ENCODE results near the gene PPP3R1.

Gene PPP3R1

DNA sequence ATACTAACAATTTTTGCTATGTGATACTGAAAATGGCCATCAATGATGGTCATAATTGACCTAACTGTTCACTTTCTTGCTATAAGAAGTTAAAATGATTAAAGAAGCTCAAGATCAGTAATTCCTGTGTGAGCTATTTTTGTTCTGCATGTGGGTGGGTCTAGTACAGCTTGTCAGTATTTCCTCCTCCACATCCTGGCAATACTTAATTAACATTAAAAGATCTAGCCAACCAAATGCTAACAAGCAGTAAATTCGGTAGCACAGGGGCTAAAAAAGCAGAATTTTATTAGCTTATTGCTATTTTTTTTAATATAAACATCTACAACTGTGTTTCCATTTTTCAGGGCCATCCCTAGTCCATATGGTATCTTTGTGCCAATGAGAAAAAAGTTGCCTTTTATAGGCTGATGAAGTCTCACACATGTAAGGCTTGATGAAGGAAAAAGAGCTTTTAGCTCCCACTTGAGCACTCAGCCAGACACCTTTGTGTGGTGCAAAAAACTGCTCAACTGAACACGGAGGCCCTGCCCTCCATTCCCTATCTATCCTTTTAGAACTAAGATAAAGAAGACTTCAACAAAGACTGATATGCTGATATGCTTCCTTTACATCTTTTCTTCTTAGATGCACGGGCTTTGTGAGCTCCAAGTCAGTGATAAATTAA is 99.5 kb downstream of the PPP3R1 start:
- no peak overlapping the region for H3K4me3 ChIP-seq (ENCODE audit: low read length)
- no peak for DNase-seq (ENCODE audit: low read depth)
- TF ChIP-seq, protein P1, sequence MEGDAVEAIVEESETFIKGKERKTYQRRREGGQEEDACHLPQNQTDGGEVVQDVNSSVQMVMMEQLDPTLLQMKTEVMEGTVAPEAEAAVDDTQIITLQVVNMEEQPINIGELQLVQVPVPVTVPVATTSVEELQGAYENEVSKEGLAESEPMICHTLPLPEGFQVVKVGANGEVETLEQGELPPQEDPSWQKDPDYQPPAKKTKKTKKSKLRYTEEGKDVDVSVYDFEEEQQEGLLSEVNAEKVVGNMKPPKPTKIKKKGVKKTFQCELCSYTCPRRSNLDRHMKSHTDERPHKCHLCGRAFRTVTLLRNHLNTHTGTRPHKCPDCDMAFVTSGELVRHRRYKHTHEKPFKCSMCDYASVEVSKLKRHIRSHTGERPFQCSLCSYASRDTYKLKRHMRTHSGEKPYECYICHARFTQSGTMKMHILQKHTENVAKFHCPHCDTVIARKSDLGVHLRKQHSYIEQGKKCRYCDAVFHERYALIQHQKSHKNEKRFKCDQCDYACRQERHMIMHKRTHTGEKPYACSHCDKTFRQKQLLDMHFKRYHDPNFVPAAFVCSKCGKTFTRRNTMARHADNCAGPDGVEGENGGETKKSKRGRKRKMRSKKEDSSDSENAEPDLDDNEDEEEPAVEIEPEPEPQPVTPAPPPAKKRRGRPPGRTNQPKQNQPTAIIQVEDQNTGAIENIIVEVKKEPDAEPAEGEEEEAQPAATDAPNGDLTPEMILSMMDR (IDR thresholded peaks at IDR 0.05; ENCODE audit: insufficient read depth, low read depth, low read length, missing control alignments), result no peak

DNA sequence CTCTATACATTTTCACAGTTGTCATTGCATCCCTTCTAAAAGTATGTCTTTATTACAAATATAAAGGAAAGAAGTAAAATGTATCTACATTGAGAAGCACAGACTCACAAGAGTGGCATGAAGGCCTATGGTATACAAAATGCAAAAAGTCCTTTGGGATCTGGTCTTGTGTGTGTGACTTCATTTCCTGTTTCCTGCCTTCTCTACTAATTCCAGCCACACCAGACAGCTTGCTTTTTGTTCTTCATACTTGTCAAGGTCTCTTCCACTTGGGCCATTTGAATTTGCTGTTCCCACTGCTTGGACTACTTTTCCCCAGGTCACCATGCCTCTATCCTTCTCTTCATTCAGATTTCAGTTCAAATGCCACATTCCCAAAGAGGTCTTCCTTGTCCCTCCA is 101.3 kb downstream of the PPP3R1 start:
- no peak overlapping the region for H3K4me3 ChIP-seq (ENCODE audit: low read length)
- DNase-seq (ENCODE audit: low read depth), result no peak
- TF ChIP-seq, protein P1 (IDR thresholded peaks at IDR 0.05; ENCODE audit: insufficient read depth, low read depth, low read length, missing control alignments), result no peak

- TF ChIP-seq, protein P1 (IDR thresholded peaks at IDR 0.05; ENCODE audit: insufficient read depth, low read depth, low read length, missing control alignments), result no peak
- no peak overlapping the region for H3K4me3 ChIP-seq (ENCODE audit: low read length)
- DNase-seq (ENCODE audit: low read depth), result no peak
Measured at GRCh38 chr2:68141875-68142274, 110.5 kb downstream of the PPP3R1 start.

- DNase-seq (ENCODE audit: low read depth), result no peak
- no peak overlapping the region for H3K4me3 ChIP-seq (ENCODE audit: low read length)
- TF ChIP-seq, protein P1 (IDR thresholded peaks at IDR 0.05; ENCODE audit: insufficient read depth, low read depth, low read length, missing control alignments), result no peak
Measured at GRCh38 chr2:68135448-68136320, 116.6 kb downstream of the PPP3R1 start.

DNA sequence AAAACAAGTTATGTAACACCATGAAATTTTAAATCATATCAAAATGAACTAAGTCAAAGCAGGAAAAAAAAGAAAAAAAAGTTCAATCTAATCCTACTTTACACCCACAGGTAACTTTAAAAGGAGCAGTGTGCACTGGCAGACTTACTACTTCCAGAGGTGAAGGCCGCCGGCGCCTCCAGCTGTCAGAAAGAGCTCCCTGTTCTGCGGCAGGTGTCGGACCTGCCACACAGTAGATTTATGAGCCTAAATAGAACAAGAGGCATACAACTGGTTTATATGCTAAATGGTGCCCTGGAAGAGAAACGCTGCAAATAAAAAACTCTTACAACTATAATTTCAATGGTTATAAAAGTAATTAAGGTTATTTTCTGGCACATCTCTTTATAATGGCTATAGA is 117.8 kb downstream of the PPP3R1 start:
- TF ChIP-seq, protein P1 (IDR thresholded peaks at IDR 0.05; ENCODE audit: insufficient read depth, low read depth, low read length, missing control alignments), result no peak
- no peak for DNase-seq (ENCODE audit: low read depth)
- no peak overlapping the region for H3K4me3 ChIP-seq (ENCODE audit: low read length)

- no peak overlapping the region for H3K4me3 ChIP-seq (ENCODE audit: low read length)
- DNase-seq (ENCODE audit: low read depth), result no peak
- TF ChIP-seq, protein P1 (IDR thresholded peaks at IDR 0.05; ENCODE audit: insufficient read depth, low read depth, low read length, missing control alignments), result no peak
Measured at GRCh38 chr2:68134120-68134519, 118.2 kb downstream of the PPP3R1 start.

All from epithelial cell of esophagus (primary cell).